GM18909 (cell line): Measurements from ENCODE around the gene DAP.

Source experiments
- ATAC-seq: cut with Tn5 transposase; IDR thresholded peaks from one replicate; pipeline ENCODE4 v1.9.1; 2021; ENCODE audit warnings: mild to moderate bottlenecking; ENCODE audit not compliant: unreplicated experiment, poor library complexity

The DAP gene

GRCh38 chr5:10661401-10661800 lies 99.6 kb downstream of the DAP start:
- ATAC-seq = no peak

- ATAC-seq = no peak
Observed at GRCh38 chr5:10660720-10661387, 100.2 kb downstream of the DAP start.

GRCh38 chr5:10660135-10660534 lies 100.9 kb downstream of the DAP start:
- no peak for ATAC-seq

- ATAC-seq = no peak
Observed at GRCh38 chr5:10658265-10658664, 102.8 kb downstream of the DAP start.

- no peak for ATAC-seq
Observed at GRCh38 chr5:10655972-10656830, 104.8 kb downstream of the DAP start.

- ATAC-seq = no peak
Observed at GRCh38 chr5:10655161-10655971, 105.7 kb downstream of the DAP start.

- no peak for ATAC-seq
Observed at GRCh38 chr5:10654566-10654965, 106.5 kb downstream of the DAP start.

GRCh38 chr5:10653751-10654400 lies 107.2 kb downstream of the DAP start:
- no peak for ATAC-seq

GRCh38 chr5:10653043-10653442 lies 108.0 kb downstream of the DAP start:
- no peak for ATAC-seq

- no peak for ATAC-seq
Observed at GRCh38 chr5:10652606-10653005, 108.4 kb downstream of the DAP start.

GRCh38 chr5:10652151-10652550 lies 108.9 kb downstream of the DAP start:
- no peak for ATAC-seq

- no peak for ATAC-seq
Observed at GRCh38 chr5:10649666-10650380, 111.2 kb downstream of the DAP start.

- ATAC-seq = no peak
Observed at GRCh38 chr5:10648806-10649665, 112.0 kb downstream of the DAP start.

GRCh38 chr5:10647640-10648039 lies 113.4 kb downstream of the DAP start:
- no peak for ATAC-seq

GRCh38 chr5:10645671-10646070 lies 115.4 kb downstream of the DAP start:
- ATAC-seq = no peak

- ATAC-seq = peak; percentile 44
Observed at GRCh38 chr5:10645146-10645545, 115.9 kb downstream of the DAP start.

- no peak for ATAC-seq
Observed at GRCh38 chr5:10644192-10644591, 116.8 kb downstream of the DAP start.

- ATAC-seq = no peak
Observed at GRCh38 chr5:10642367-10642766, 118.7 kb downstream of the DAP start.

GRCh38 chr5:10639846-10640368 lies 121.1 kb downstream of the DAP start:
- ATAC-seq = no peak
